CD4-positive, CD25-positive, alpha-beta regulatory T cell (primary cell): ENCODE data around the gene NRM. TPM values are rescaled to one million over a fixed set of nuclear protein-coding genes. Genes with fewer than 3 reads are reported as not detected.

Experiments used
- ATAC-seq, 2 donors: fragments of 150-1000 bp; cut with Tn5 transposase; one replicate each; pipeline ENCODE4 v1.10.0; 2021; ENCODE audit warnings: low read depth in 2 of 2, moderate number of reproducible peaks in 2 of 2, moderate library complexity in 1 of 2
- DNase-seq, 3 donors: peaks; one replicate each; pipeline versions ENCODE4 v3.0.0 to v3.0.0-alpha.2; 2012 to 2022; ENCODE audit warnings: mixed read lengths in 1 of 3
- H3K27ac ChIP-seq: one replicate; pipeline ENCODE4 v1.7.0; 2013; ENCODE audit warnings: mild to moderate bottlenecking, low read length; ENCODE audit not compliant: insufficient read depth, poor library complexity, severe bottlenecking
- H3K27me3 ChIP-seq: one replicate; pipeline ENCODE4 v1.7.0; 2013; ENCODE audit warnings: low read length; ENCODE audit not compliant: control insufficient read depth, insufficient read depth
- H3K36me3 ChIP-seq: one replicate; pipeline ENCODE4 v1.7.0; 2013; ENCODE audit warnings: mild to moderate bottlenecking, low read length, moderate library complexity; ENCODE audit not compliant: control insufficient read depth, insufficient read depth
- H3K4me1 ChIP-seq: 2 replicates; pipeline ENCODE4 v1.7.0; 2013; ENCODE audit warnings: mild to moderate bottlenecking, low read length; ENCODE audit not compliant: insufficient read depth, control insufficient read depth, poor library complexity, severe bottlenecking
- H3K4me3 ChIP-seq: one replicate; pipeline ENCODE4 v1.7.0; 2013; ENCODE audit warnings: low read depth, mild to moderate bottlenecking, low read length, moderate library complexity
- H3K9me3 ChIP-seq, 2 experiments: 1 replicate in 1 of 2; 2 replicates in 1 of 2; pipeline ENCODE4 v1.7.0; 2013; ENCODE audit warnings: low read length in 2 of 2, mild to moderate bottlenecking in 1 of 2, moderate library complexity in 1 of 2; ENCODE audit not compliant: control insufficient read depth in 2 of 2
- H3K27ac Mint-ChIP-seq, 3 donors: one replicate each; pipeline ENCODE4 v1.8.0; 2020 to 2022; ENCODE audit warnings: mild to moderate bottlenecking in 3 of 3, mixed read lengths in 3 of 3, moderate library complexity in 2 of 3
- H3K27me3 Mint-ChIP-seq: one replicate; pipeline ENCODE4 v1.8.0; 2022; ENCODE audit warnings: mild to moderate bottlenecking, mixed read lengths
- H3K36me3 Mint-ChIP-seq: one replicate; pipeline ENCODE4 v1.8.0; 2020; ENCODE audit warnings: mixed read lengths
- H3K4me1 Mint-ChIP-seq, 4 donors: one replicate each; pipeline ENCODE4 v1.8.0; 2020 to 2022; ENCODE audit warnings: mixed read lengths in 4 of 4, mild to moderate bottlenecking in 1 of 4
- H3K4me3 Mint-ChIP-seq, 4 donors: one replicate each; pipeline ENCODE4 v1.8.0; 2020 to 2022; ENCODE audit warnings: mild to moderate bottlenecking in 4 of 4, mixed read lengths in 4 of 4, moderate library complexity in 3 of 4
- H3K9me3 Mint-ChIP-seq, 7 donors: one replicate each; pipeline ENCODE4 v1.8.0; 2020 to 2022; ENCODE audit warnings: mixed read lengths in 7 of 7, mild to moderate bottlenecking in 3 of 7, moderate library complexity in 2 of 7
- polyA plus RNA-seq, 4 donors: library from polyadenylated mRNA; unstranded; fragments of 300-500 nt; fragmentation: Illumina TruSeq; gene quantifications; one replicate each; pipeline ENCODE4 v1.2.3, GENCODE V29; 2021
- total RNA-seq: library from RNA; stranded (reverse); gene quantifications from one replicate; pipeline ENCODE4 v1.2.3, GENCODE V29; 2022

NRM gene
- total and polyA plus RNA-seq, 5 donors from 2014 or later, result 7.5 to 17.7 (median 9.0) TPM

GRCh38 chr6:30689022-30689865 is 1.5 kb downstream of the NRM start:
- Histone ChIP-seq H3K27ac (peak overlapping the region; percentile 47), H3K9me3 (no peaks in the 10 kb centered on the region), H3K4me3 (peak overlapping the region; percentile 78), H3K36me3 (no peaks in the 10 kb centered on the region), H3K4me1 (peaks cover 52% of the 10 kb centered on the region), H3K27me3 (no peaks in the 10 kb centered on the region)
- Mint-ChIP-seq H3K36me3 (peaks cover 11% of the 10 kb centered on the region), H3K27me3 (no peaks in the 10 kb centered on the region), H3K27ac (peak overlapping the region; percentile 92 to 98 (median 97)), H3K9me3 (peaks cover 0 to 5% (median 0%) of the 10 kb centered on the region in 7 donors), H3K4me3 (peak overlapping the region; percentile 95 to 100 (median 96)), H3K4me1 (peaks cover 11 to 49% (median 36%) of the 10 kb centered on the region in 4 donors)
- ATAC-seq (no peak), DNase-seq (peak in 1 of 3 donors; percentile 36)

GRCh38 chr6:30688569-30688968 is 2.2 kb downstream of the NRM start:
- H3K27me3 ChIP-seq, result no peaks in the 10 kb centered on the region
- H3K9me3 Mint-ChIP-seq, result peaks cover 0 to 6% (median 0%) of the 10 kb centered on the region in 7 donors
- H3K9me3 ChIP-seq, result no peaks in the 10 kb centered on the region
- ATAC-seq (no peak), DNase-seq (no peak)
- no peaks in the 10 kb centered on the region for H3K36me3 ChIP-seq
- H3K4me1 ChIP-seq, result peaks cover 52% of the 10 kb centered on the region
- peak overlapping the region; percentile 96 for H3K27ac ChIP-seq
- H3K27me3 Mint-ChIP-seq, result no peaks in the 10 kb centered on the region
- H3K4me1 Mint-ChIP-seq, result peaks cover 11 to 49% (median 36%) of the 10 kb centered on the region in 4 donors
- H3K36me3 Mint-ChIP-seq, result peaks cover 15% of the 10 kb centered on the region
- H3K4me3 ChIP-seq, result peak overlapping the region; percentile 47
- peak overlapping the region; percentile 95 to 100 (median 96) for H3K4me3 Mint-ChIP-seq
- peak overlapping the region; percentile 92 to 98 (median 97) for H3K27ac Mint-ChIP-seq

- no peak for ATAC-seq
- peak overlapping the region; percentile 95 to 100 (median 96) for H3K4me3 Mint-ChIP-seq
These were observed 2.9 kb downstream of the NRM start for GRCh38 chr6:30687659-30688431.

GRCh38 chr6:30686908-30687658 is 3.7 kb downstream of the NRM start:
- peak; percentile 45 to 88 (median 82) for DNase-seq
- Histone ChIP-seq H3K36me3 (no peaks in the 10 kb centered on the region), H3K4me3 (peak overlapping the region; percentile 26), H3K27me3 (no peaks in the 10 kb centered on the region), H3K9me3 (no peaks in the 10 kb centered on the region), H3K27ac (peak overlapping the region; percentile 96), H3K4me1 (peaks cover 67% of the 10 kb centered on the region)
- Mint-ChIP-seq H3K27me3 (peaks cover 5% of the 10 kb centered on the region), H3K4me3 (peak overlapping the region; percentile 95 to 100 (median 96)), H3K9me3 (peaks cover 0 to 6% (median 0%) of the 10 kb centered on the region in 7 donors), H3K27ac (peak overlapping the region; percentile 92 to 98 (median 97)), H3K36me3 (peaks cover 25% of the 10 kb centered on the region), H3K4me1 (peaks cover 11 to 47% (median 33%) of the 10 kb centered on the region in 4 donors)
- ATAC-seq, result peak; percentile 8 to 12

More at GRCh38 chr6:30687659-30688431, 2.9 kb downstream of the NRM start:
- peaks cover 11 to 49% (median 36%) of the 10 kb centered on the region in 4 donors for H3K4me1 Mint-ChIP-seq
- peaks cover 59% of the 10 kb centered on the region for H3K4me1 ChIP-seq
- H3K36me3 Mint-ChIP-seq, result peaks cover 19% of the 10 kb centered on the region
- H3K4me3 ChIP-seq, result peak overlapping the region; percentile 47
- no peaks in the 10 kb centered on the region for H3K9me3 ChIP-seq
- no peaks in the 10 kb centered on the region for H3K36me3 ChIP-seq
- peak overlapping the region; percentile 92 to 98 (median 97) for H3K27ac Mint-ChIP-seq
- H3K27me3 ChIP-seq, result no peaks in the 10 kb centered on the region
- peaks cover 1% of the 10 kb centered on the region for H3K27me3 Mint-ChIP-seq
- H3K9me3 Mint-ChIP-seq, result peaks cover 0 to 6% (median 0%) of the 10 kb centered on the region in 7 donors
- DNase-seq, result no peak
- peak overlapping the region; percentile 96 for H3K27ac ChIP-seq

- Mint-ChIP-seq H3K4me1 (peaks cover 11 to 48% (median 28%) of the 10 kb centered on the region in 4 donors), H3K36me3 (peaks cover 30% of the 10 kb centered on the region), H3K27ac (peak within 1 kb of the TSS; percentile 98 to 99 (median 98)), H3K4me3 (peak within 1 kb of the TSS; percentile 95 to 100 (median 96)), H3K9me3 (peaks cover 0 to 6% (median 0%) of the 10 kb centered on the region in 7 donors), H3K27me3 (peaks cover 5% of the 10 kb centered on the region)
- H3K4me1 ChIP-seq, result peaks cover 74% of the 10 kb centered on the region
- peak; percentile 29 to 40 for ATAC-seq
- H3K27ac ChIP-seq, result peak within 1 kb of the TSS; percentile 96
- H3K4me3 ChIP-seq, result peak within 1 kb of the TSS; percentile 97
- H3K27me3 ChIP-seq, result no peaks in the 10 kb centered on the region
- H3K9me3 ChIP-seq, result no peaks in the 10 kb centered on the region
- no peaks in the 10 kb centered on the region for H3K36me3 ChIP-seq
- peak; percentile 67 to 87 (median 82) for DNase-seq
These were observed 4.5 kb downstream of the NRM start, which contains the start of gene PPP1R18 for GRCh38 chr6:30686009-30686907. Gene PPP1R18, minus strand, starts transcription at chr6:30686645. Its CDS starts 627 bp downstream, at chr6:30686018.

GRCh38 chr6:30685157-30686008 is 5.4 kb downstream of the NRM start:
- Mint-ChIP-seq H3K27ac (peak overlapping the region; percentile 98 to 99 (median 98)), H3K27me3 (peaks cover 5% of the 10 kb centered on the region), H3K4me3 (peak overlapping the region; percentile 95 to 100 (median 96)), H3K36me3 (peaks cover 36% of the 10 kb centered on the region), H3K9me3 (peaks cover 0 to 6% (median 0%) of the 10 kb centered on the region in 7 donors), H3K4me1 (peaks cover 9 to 48% (median 24%) of the 10 kb centered on the region in 4 donors)
- peaks cover 73% of the 10 kb centered on the region for H3K4me1 ChIP-seq
- DNase-seq, result peak in 1 of 3 donors; percentile 41
- ATAC-seq, result no peak
- H3K9me3 ChIP-seq, result no peaks in the 10 kb centered on the region
- no peaks in the 10 kb centered on the region for H3K36me3 ChIP-seq
- H3K27me3 ChIP-seq, result no peaks in the 10 kb centered on the region
- H3K4me3 ChIP-seq, result peak overlapping the region; percentile 97
- peak overlapping the region; percentile 96 for H3K27ac ChIP-seq
